ENCODE results near the gene GOLGA2.

GOLGA2 gene

DNA sequence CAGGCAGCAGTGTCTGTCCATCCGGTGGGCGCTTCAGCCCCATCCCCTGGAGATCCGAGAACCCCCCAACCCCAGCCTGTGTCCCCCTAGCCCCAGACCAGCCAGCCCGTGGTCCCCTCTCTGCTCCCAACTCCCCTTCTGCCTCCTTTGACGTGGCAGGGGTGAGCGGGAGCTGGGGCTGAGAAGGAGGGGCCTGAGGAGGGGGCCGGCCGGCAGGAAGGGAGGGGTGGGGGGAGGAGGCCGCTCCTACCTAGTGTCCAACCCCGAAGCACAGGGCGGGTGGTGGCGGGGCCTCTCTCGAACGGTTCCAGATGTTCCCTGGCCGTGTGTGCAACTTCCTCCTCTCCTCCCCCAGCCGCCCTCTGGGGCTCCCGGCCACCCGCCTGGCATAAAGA is 31.0 kb downstream of the GOLGA2 start:
- no peak for FAIRE-seq
- no peak for DNase-seq (ENCODE audit: insufficient read length, low spot score)
- TF ChIP-seq CTCF (IDR thresholded peaks at IDR 0.05; ENCODE audit: insufficient read depth, missing control alignments): no peak

DNA sequence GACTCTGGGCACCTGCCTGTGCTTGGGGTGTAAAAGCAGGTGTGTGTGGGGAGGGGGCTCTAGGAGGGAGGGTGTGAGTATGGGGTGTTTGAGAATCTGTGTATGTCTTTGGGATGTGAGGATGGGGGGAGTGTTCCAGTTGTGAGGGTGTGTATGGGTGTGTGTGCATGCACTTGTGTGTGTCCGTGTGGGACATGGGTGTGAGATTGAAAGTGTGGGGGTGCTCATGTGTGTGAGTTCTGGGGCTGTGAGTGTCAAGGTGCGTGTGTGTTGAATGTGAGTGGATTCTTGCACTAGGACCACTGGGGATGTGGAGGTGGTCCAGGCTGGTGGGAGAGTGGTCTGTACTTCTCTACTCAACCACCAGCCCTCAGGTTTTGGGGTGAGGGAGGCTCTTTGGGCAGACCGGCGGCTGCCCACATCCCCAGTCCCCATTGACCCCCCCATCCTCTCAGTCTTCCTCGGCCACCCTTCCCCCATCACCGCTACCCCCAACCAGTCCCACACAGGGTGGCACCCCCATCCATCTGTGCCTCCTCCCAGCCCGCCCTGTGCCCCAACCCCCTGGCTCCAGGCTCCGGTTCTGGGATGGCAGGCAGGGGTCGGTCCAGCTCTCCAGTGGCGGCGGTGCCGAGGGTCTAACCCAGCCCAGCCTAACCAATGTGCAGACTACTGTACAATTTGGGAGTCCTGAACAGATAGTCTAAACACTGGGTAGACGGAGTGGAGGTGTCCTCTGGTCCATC is 31.5 kb downstream of the GOLGA2 start:
- DNase-seq (ENCODE audit: insufficient read length, low spot score): no peak
- no peak for TF ChIP-seq CTCF (IDR thresholded peaks at IDR 0.05; ENCODE audit: insufficient read depth, missing control alignments)
- FAIRE-seq: no peak

- FAIRE-seq: no peak
- no peak for TF ChIP-seq CTCF (IDR thresholded peaks at IDR 0.05; ENCODE audit: insufficient read depth, missing control alignments)
- DNase-seq (ENCODE audit: insufficient read length, low spot score): no peak
These were observed 32.4 kb downstream of the GOLGA2 start for GRCh38 chr9:128243215-128244018.

- FAIRE-seq: no peak
- no peak for DNase-seq (ENCODE audit: insufficient read length, low spot score)
- no peak for TF ChIP-seq CTCF (IDR thresholded peaks at IDR 0.05; ENCODE audit: insufficient read depth, missing control alignments)
These were observed 33.0 kb downstream of the GOLGA2 start for GRCh38 chr9:128242828-128243214.

DNA sequence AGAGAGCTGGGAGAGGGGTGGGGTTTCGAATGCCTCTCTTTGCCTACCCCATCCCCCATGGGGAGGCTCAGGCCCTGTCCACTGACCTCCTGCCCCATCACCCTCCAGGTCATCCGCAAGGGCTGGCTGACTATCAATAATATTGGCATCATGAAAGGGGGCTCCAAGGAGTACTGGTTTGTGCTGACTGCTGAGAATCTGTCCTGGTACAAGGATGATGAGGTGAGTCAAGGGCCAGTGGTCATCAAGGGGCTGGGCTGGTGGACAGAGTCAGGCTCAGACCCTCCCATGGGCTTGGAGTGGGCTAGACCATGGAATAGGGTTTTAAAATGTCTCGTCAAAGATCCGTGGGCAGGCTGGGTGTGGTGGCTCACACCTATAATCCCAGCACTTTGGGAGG is 33.7 kb downstream of the GOLGA2 start:
- no peak for DNase-seq (ENCODE audit: insufficient read length, low spot score)
- TF ChIP-seq CTCF (IDR thresholded peaks at IDR 0.05; ENCODE audit: insufficient read depth, missing control alignments): no peak
- FAIRE-seq: no peak

- TF ChIP-seq CTCF (IDR thresholded peaks at IDR 0.05; ENCODE audit: insufficient read depth, missing control alignments): no peak
- DNase-seq (ENCODE audit: insufficient read length, low spot score): no peak
- no peak for FAIRE-seq
These were observed 41.9 kb downstream of the GOLGA2 start for GRCh38 chr9:128233817-128234406.

Measured in D721Med (cell line).